ENCODE results near the gene PILRA. TPM values are rescaled to one million over a fixed set of nuclear protein-coding genes. Genes with fewer than 3 reads are reported as not detected.
"Not testable (repeated sequence)": the region's sequence is repeated elsewhere in the genome, so short reads cannot be mapped to it uniquely, and the experiment has no call there.

Gene PILRA
- total RNA-seq, 4 donors from 2014 or later, result 3.3 to 20.6 (median 6.7) TPM

GRCh38 chr7:100444311-100445278, 71.3 kb downstream of the PILRA start:
- peak overlapping the region; percentile 63 to 75 for H3K27ac ChIP-seq
- H3K27me3 ChIP-seq, result no peaks in the 10 kb centered on the region
- no peaks in the 10 kb centered on the region for H3K36me3 ChIP-seq
- intact Hi-C loops (cut with DNase I; ENCODE audit: low total_unique reads), result no loop called here
- no peak overlapping the region for H3K4me3 ChIP-seq
- DNase-seq, result peak in 1 of 2 donors; percentile 59
- no peaks in the 10 kb centered on the region for H3K9me3 ChIP-seq
- TF ChIP-seq CTCF (IDR thresholded peaks at IDR 0.05), result no peak
- no peak for TF ChIP-seq POLR2A (IDR thresholded peaks at IDR 0.05)
- H3K4me1 ChIP-seq, result no peaks in the 10 kb centered on the region

GRCh38 chr7:100446040-100446439, 72.8 kb downstream of the PILRA start:
- Histone ChIP-seq H3K27me3 (no peaks in the 10 kb centered on the region), H3K4me1 (no peaks in the 10 kb centered on the region), H3K9me3 (no peaks in the 10 kb centered on the region), H3K4me3 (no peak overlapping the region), H3K27ac (peak overlapping the region in 1 of 2 donors; percentile 75), H3K36me3 (no peaks in the 10 kb centered on the region)
- TF ChIP-seq POLR2A (IDR thresholded peaks at IDR 0.05) (no peak), CTCF (IDR thresholded peaks at IDR 0.05) (no peak)
- intact Hi-C loops (cut with DNase I; ENCODE audit: low total_unique reads), result no loop called here
- no peak for DNase-seq

GRCh38 chr7:100447363-100447762, 74.1 kb downstream of the PILRA start:
- H3K27me3 ChIP-seq; DNase-seq; intact Hi-C loops (cut with DNase I; ENCODE audit: low total_unique reads); H3K27ac ChIP-seq; H3K4me1 ChIP-seq; H3K36me3 ChIP-seq; H3K9me3 ChIP-seq; H3K4me3 ChIP-seq: not testable (repeated sequence)

GRCh38 chr7:100449190-100449795, 76.0 kb downstream of the PILRA start:
- intact Hi-C loops (cut with DNase I; ENCODE audit: low total_unique reads), result no loop called here
- Histone ChIP-seq H3K9me3 (no peaks in the 10 kb centered on the region), H3K36me3 (no peaks in the 10 kb centered on the region), H3K4me1 (no peaks in the 10 kb centered on the region), H3K27me3 (no peaks in the 10 kb centered on the region), H3K27ac (peak overlapping the region in 1 of 2 donors; percentile 86), H3K4me3 (no peak overlapping the region)
- TF ChIP-seq CTCF (IDR thresholded peaks at IDR 0.05), result no peak
- no peak for TF ChIP-seq POLR2A (IDR thresholded peaks at IDR 0.05)
- DNase-seq, result no peak

Small RNAs within 50 kb of the gene (small RNA-seq; reads per million reads assigned to genes)
- gene RF00019, result not detected

Other genes with a start within 250 kb of the PILRA start
- 10 to 100 TPM in 1 of 4 donors, 1 to 10 TPM in 3; 1.3 to 12.4 (median 4.6) TPM for gene MBLAC1, start 246.5 kb upstream of the PILRA start, total RNA-seq
- 100 to 1,000 TPM in 3 of 4 donors, 10 to 100 TPM in 1; 53.3 to 197 (median 115) TPM for gene LAMTOR4, start 224.6 kb upstream of the PILRA start, total RNA-seq
- 10 to 100 TPM in 1 of 4 donors, 1 to 10 TPM in 3; 2.8 to 22.3 (median 5.7) TPM for gene TRAPPC14, start 214.8 kb upstream of the PILRA start, total RNA-seq
- 10 to 100 TPM in 1 of 4 donors, 1 to 10 TPM in 1, under 1 TPM in 1, not detected in 1; 0.51 to 12.1 (median 7.5) TPM for gene GAL3ST4, start 204.9 kb upstream of the PILRA start, total RNA-seq
- 1 to 10 TPM in 2 of 4 donors, under 1 TPM in 1, not detected in 1; under 0.01 to 9.3 (median 4.5) TPM for gene GPC2, start 196.1 kb upstream of the PILRA start, total RNA-seq
- gene STAG3, start 195.6 kb upstream of the PILRA start, total RNA-seq, result 1 to 10 TPM in 1 of 4 donors, under 1 TPM in 1, not detected in 2; 0.49 to 2.5 TPM
- gene PVRIG, start 153.5 kb upstream of the PILRA start, total RNA-seq, result under 1 TPM in 1 of 4 donors, not detected in 3; 0.21 TPM
- not detected for gene SPDYE3, start 65.8 kb upstream of the PILRA start, total RNA-seq
- 10 to 100 TPM; 13.4 to 66.1 (median 56.3) TPM for gene PILRB, start 15.4 kb upstream of the PILRA start, total RNA-seq
- gene ZCWPW1, start 55.2 kb downstream of the PILRA start, total RNA-seq, result 1 to 10 TPM in 3 of 4 donors, not detected in 1; 1.5 to 6.1 (median 5.2) TPM
- gene MEPCE, start 56.3 kb downstream of the PILRA start, total RNA-seq, result 10 to 100 TPM; 21.2 to 44.2 (median 30.2) TPM
- gene PPP1R35, start 63.0 kb downstream of the PILRA start, total RNA-seq, result 10 to 100 TPM in 2 of 4 donors, 1 to 10 TPM in 2; 7.4 to 39.7 (median 17.8) TPM
- 10 to 100 TPM in 1 of 4 donors, 1 to 10 TPM in 2, not detected in 1; 1.4 to 22.1 (median 1.8) TPM for gene SPACDR, start 90.8 kb downstream of the PILRA start, total RNA-seq
- gene TSC22D4, start 105.7 kb downstream of the PILRA start, total RNA-seq, result 10 to 100 TPM; 17.6 to 40.3 (median 19.5) TPM
- 1 to 10 TPM in 2 of 4 donors, under 1 TPM in 2; 0.29 to 6.5 (median 2.4) TPM for gene NYAP1, start 110.4 kb downstream of the PILRA start, total RNA-seq
- 10 to 100 TPM in 3 of 4 donors, 1 to 10 TPM in 1; 6.8 to 64.4 (median 20.4) TPM for gene AGFG2, start 165.7 kb downstream of the PILRA start, total RNA-seq
- 1 to 10 TPM in 1 of 4 donors, under 1 TPM in 1, not detected in 2; 0.69 to 6.0 TPM for gene SAP25, start 200.4 kb downstream of the PILRA start, total RNA-seq
- 100 to 1,000 TPM in 1 of 4 donors, 10 to 100 TPM in 3; 11.5 to 179 (median 56.8) TPM for gene LRCH4, start 212.6 kb downstream of the PILRA start, total RNA-seq
- 1 to 10 TPM in 2 of 4 donors, not detected in 2; 2.9 to 4.9 TPM for gene FBXO24, start 212.8 kb downstream of the PILRA start, total RNA-seq
- gene PCOLCE, start 228.9 kb downstream of the PILRA start, total RNA-seq, result 100 to 1,000 TPM in 1 of 4 donors, 10 to 100 TPM in 2, 1 to 10 TPM in 1; 6.2 to 151 (median 57.8) TPM
- 10 to 100 TPM in 2 of 4 donors, 1 to 10 TPM in 2; 1.3 to 35.3 (median 15.1) TPM for gene MOSPD3, start 239.1 kb downstream of the PILRA start, total RNA-seq

Measured in uterus (tissue), 4 donors.